ENCODE results near the gene RNU6-8.

Gene RNU6-8

DNA sequence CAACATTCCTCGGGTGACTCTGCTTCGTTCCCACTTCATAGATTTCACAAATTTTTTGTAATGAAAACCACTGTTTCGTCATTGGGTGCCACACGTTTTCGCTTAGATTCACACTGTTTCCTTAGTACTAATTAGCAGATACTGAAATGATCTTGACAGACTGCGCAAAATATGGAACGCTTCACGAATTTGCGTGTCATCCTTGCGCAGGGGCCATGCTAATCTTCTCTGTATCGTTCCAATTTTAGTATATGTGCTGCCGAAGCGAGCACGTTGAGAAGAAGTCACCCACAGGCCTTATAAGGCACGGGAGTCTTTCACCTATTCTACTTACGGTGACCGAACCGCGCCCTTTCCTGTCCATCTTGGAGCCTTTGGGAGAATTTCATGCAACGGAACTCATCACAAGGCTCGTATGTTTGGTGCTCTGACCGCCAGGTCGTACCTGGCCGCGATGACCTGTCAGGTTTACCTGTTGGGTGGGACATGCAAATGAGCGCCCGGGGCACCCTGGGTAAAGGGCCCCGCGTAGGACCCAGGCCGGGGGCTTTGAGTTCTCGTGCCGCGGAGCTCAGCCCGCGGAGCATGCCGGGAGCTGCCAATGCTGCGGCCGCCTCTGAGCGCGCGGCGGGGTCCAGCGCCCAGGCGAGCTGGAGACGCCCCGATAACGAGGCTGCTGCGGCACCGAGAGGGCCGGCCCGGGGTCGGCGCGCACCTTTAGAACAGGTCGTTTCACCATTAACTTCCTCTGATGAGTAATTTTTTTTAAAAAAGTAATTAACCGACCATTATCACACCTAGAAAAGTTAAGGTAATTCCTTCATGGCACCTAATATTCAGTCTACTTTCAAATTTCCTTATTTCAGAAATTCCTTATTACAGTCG, at the start of gene RNU6-8:
Gene RNU6-8, minus strand, starts transcription at position 272 of the 885 bp plus-strand sequence.
- peak within 1 kb of the TSS in 10 of 11 experiments; percentile 71 to 97 (median 93); a peak in 20 of 22 replicates for H3K27ac ChIP-seq
- no peaks in the 10 kb centered on the region for H4K20me1 ChIP-seq
- peak within 1 kb of the TSS; percentile 49 to 81 (median 76) for H3K4me3 ChIP-seq

DNA sequence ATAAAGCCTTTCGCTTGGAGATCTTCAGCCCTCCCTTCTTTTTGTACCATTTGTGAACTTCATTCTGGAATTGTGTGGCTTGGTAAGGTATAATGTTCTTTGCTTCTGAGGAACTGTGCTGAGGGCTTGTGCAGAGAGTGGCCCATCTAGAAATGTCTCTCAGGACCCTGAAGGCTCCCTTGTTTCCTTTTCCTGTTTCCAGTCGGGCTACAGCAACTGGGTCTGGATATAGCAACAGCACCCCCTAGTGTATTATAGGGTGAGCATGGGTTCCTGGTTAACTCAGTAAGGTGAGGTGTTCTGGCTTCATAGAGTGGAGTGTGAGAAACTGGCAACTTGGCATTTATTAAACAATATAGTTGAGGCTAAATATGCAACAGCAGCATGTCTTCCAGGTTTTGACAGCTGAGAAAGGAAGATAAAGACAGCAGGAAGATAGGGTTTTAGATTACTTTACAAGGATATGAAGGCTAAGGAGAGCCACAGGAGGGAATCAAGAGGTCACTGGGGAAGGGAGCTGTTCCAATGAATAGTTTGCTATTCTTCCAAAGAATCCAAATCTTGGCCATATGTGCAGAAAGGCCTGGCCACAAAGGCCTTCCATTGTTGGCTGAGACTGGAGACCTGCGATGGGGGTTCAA, 49.1 kb upstream of the RNU6-8 start:
- TF ChIP-seq Cebpa-rat (IDR thresholded peaks at IDR 0.05): no peak
- Histone ChIP-seq H3K27ac (no peak overlapping the region), H3K9ac (no peak overlapping the region), H3K4me1 (peaks cover 0 to 5% (median 1%) of the 10 kb centered on the region in 10 experiments; a peak in 4 of 20 replicates), H3K27me3 (no peaks in the 10 kb centered on the region), H4K20me1 (no peaks in the 10 kb centered on the region), H3K4me2 (peak overlapping the region in 3 of 11 experiments; percentile 4 to 18 (median 15); a peak in 1 of 22 replicates), H3K9me3 (replicated peaks in 1 of 11) (no peaks in the 10 kb centered on the region), H3K4me3 (no peak overlapping the region), H3K36me3 (no peaks in the 10 kb centered on the region)

More for the DNA sequence above, at the start of gene RNU6-8:
- no peak for TF ChIP-seq Cebpa-rat (IDR thresholded peaks at IDR 0.05)
- Histone ChIP-seq H3K4me1 (peaks cover 27 to 62% (median 40%) of the 10 kb centered on the region in 10 experiments), H3K4me2 (peak within 1 kb of the TSS; percentile 87 to 99 (median 93)), H3K9me3 (replicated peaks in 1 of 11) (no peaks in the 10 kb centered on the region), H3K27me3 (peaks cover 0 to 26% (median 4%) of the 10 kb centered on the region in 11 experiments; a peak in 9 of 22 replicates), H3K36me3 (no peaks in the 10 kb centered on the region), H3K9ac (peak within 1 kb of the TSS; percentile 43 to 96 (median 92); a peak in 21 of 22 replicates)

DNA sequence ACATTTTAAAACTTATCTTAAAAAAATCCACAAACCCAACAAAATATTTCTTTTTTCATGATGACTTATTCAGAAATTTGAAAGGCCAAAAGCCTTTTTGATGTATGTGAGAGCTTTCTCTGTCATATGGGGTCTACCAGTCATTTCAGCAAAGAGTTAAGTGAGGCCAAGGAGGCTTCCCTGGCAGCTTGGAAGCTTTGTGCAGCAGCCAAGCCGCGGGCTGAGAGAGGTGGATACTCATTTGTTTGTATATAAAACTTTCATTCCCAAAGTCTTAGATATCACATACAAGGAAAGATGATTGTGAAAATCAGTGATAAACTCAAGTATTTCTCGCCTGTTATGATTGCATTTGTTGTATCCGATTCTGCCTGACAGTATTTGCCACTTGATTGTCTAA, 48.5 kb upstream of the RNU6-8 start:
- Histone ChIP-seq H3K4me3 (no peak overlapping the region), H3K27ac (no peak overlapping the region), H3K4me1 (peaks cover 0 to 5% (median 1%) of the 10 kb centered on the region in 10 experiments; a peak in 4 of 20 replicates), H3K9ac (no peak overlapping the region), H3K27me3 (no peaks in the 10 kb centered on the region), H3K9me3 (replicated peaks in 1 of 11) (no peaks in the 10 kb centered on the region), H3K4me2 (0 out of 22 replicates have a peak overlapping the region, but pooled peaks of 2 of the 11 experiments have one; percentile 4 to 15), H3K36me3 (no peaks in the 10 kb centered on the region), H4K20me1 (no peaks in the 10 kb centered on the region)
- TF ChIP-seq Cebpa-rat (IDR thresholded peaks at IDR 0.05): no peak

DNA sequence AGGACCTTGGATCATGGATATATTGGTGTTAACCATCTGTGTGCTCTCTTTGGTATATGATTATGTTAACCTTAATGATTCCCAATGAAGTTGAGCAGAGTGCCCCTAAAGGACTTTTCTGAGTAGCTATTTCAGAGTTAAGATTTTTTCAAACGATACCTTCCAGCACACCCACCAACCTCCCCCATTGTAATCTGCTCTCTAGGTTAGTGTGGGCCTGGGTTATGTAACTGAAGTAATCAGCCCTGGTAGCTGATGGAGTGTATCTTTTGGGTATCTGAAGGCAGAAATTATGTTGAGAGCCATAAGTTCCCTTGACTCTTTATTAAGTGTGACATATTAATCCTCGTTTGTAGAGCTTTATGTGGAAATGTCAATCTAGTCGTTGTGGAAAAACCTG, 47.6 kb upstream of the RNU6-8 start:
- Histone ChIP-seq H3K4me3 (no peak overlapping the region), H3K9ac (no peak overlapping the region), H3K9me3 (replicated peaks in 1 of 11) (no peaks in the 10 kb centered on the region), H3K36me3 (no peaks in the 10 kb centered on the region), H3K4me2 (no peak overlapping the region), H3K27me3 (no peaks in the 10 kb centered on the region), H3K4me1 (peaks cover 0 to 10% (median 1%) of the 10 kb centered on the region in 10 experiments; a peak in 4 of 20 replicates), H4K20me1 (no peaks in the 10 kb centered on the region), H3K27ac (no peak overlapping the region)
- no peak for TF ChIP-seq Cebpa-rat (IDR thresholded peaks at IDR 0.05)

DNA sequence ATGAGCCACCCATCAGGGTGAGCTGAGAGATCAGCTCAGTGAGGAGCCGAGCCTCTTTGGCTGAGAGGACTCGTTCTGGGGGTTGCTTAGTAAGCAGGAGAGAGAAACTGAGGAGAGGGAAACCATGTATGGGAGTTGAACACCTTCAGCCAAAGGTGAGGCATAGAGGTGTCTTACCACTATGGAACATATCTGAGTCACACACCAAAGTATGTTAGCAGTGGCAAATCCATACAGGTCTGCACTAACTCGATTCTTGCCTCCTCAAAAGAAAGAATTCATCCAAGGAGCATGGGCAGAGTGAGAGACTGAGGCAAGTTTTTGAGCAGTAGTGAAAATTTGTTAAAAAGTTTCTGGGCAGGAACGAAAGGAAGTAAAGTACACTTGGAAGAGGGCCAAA, 46.7 kb upstream of the RNU6-8 start:
- Histone ChIP-seq H3K27me3 (no peaks in the 10 kb centered on the region), H4K20me1 (no peaks in the 10 kb centered on the region), H3K4me3 (no peak overlapping the region), H3K9me3 (replicated peaks in 1 of 11) (no peaks in the 10 kb centered on the region), H3K4me2 (no peak overlapping the region), H3K9ac (no peak overlapping the region), H3K27ac (no peak overlapping the region), H3K36me3 (no peaks in the 10 kb centered on the region), H3K4me1 (peaks cover 0 to 10% (median 1%) of the 10 kb centered on the region in 10 experiments; a peak in 4 of 20 replicates)
- no peak for TF ChIP-seq Cebpa-rat (IDR thresholded peaks at IDR 0.05)

DNA sequence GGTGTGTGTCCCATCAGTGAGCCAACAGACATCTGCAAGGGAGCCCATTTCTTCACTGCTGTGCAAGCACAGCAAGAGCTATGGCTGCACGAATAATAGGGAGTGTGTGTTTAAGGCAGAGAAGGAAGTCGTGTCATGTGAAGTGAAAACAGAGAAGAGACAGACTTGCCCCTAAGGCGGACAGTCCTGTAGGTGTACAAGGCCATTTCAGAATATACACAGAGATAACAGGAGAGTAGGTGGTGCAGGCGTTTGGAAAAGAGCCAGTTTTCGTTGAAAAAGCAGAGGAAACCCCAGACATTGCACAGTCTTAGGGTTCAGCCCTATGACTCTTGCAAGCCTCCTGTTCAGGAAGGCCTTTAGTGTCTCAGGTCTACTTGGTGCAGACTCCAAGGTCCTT, 46.3 kb upstream of the RNU6-8 start:
- H3K4me1 ChIP-seq: peaks cover 0 to 10% (median 1%) of the 10 kb centered on the region in 10 experiments; a peak in 4 of 20 replicates
- no peaks in the 10 kb centered on the region for H4K20me1 ChIP-seq
- H3K9ac ChIP-seq: no peak overlapping the region
- no peak overlapping the region for H3K4me3 ChIP-seq
- H3K36me3 ChIP-seq: no peaks in the 10 kb centered on the region
- no peaks in the 10 kb centered on the region for H3K9me3 ChIP-seq (replicated peaks in 1 of 11)
- H3K27ac ChIP-seq: no peak overlapping the region
- H3K4me2 ChIP-seq: no peak overlapping the region
- no peak for TF ChIP-seq Cebpa-rat (IDR thresholded peaks at IDR 0.05)
- H3K27me3 ChIP-seq: no peaks in the 10 kb centered on the region

DNA sequence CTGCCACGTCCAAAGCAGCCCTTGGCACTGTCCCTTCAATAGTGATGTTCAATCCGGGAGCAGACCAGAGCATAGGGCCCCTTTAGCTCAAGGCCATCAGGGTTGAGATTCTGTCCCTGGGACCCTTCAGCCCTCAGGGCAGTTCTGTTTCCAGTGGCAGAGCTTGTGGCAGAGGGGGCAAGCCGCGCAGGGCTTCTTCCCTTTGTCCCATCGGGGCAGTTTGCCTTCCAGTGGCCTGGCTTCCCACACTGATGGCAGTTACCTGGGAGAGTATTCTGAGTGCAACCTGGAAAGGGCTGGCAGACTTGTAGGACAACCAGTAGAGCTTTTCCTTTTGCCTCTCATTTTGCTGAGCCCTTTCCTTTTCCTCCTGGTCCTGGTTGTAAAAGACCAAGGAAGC, 43.7 kb upstream of the RNU6-8 start:
- no peak overlapping the region for H3K9ac ChIP-seq
- H3K4me1 ChIP-seq: peaks cover 0 to 10% (median under 1%) of the 10 kb centered on the region in 10 experiments; a peak in 4 of 20 replicates

DNA sequence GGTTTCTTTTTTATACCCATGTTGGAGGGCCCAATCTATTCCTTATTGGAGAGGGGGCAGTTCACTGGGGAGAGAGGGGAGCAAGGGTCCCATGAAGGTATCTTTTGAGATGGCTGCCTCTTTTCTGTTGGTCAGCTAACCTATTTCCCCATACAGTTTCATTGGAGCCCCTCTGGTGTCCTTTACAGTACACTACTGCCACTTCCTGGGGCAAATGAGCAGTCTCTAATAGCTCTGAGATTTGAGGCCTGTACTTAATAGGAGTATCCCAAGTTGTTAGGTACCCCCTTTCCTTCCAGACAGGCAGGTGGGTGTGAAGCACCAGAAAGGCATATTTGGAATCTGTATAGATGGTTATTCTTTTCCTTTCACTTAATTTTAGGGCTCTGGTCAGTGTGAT, 41.3 kb upstream of the RNU6-8 start:
- Histone ChIP-seq H3K27ac (no peak overlapping the region), H3K9me3 (replicated peaks in 1 of 11) (peaks cover 0 to 16% (median 11%) of the 10 kb centered on the region in 11 experiments; a peak in 19 of 22 replicates), H4K20me1 (no peaks in the 10 kb centered on the region), H3K4me2 (no peak overlapping the region), H3K4me1 (peaks cover 0 to 9% (median 0%) of the 10 kb centered on the region in 10 experiments; a peak in 1 of 20 replicates), H3K9ac (no peak overlapping the region), H3K36me3 (no peaks in the 10 kb centered on the region), H3K27me3 (no peaks in the 10 kb centered on the region), H3K4me3 (no peak overlapping the region)
- TF ChIP-seq Cebpa-rat (IDR thresholded peaks at IDR 0.05): no peak

More for the DNA sequence above, 43.7 kb upstream of the RNU6-8 start:
- TF ChIP-seq Cebpa-rat (IDR thresholded peaks at IDR 0.05): no peak
- no peaks in the 10 kb centered on the region for H3K9me3 ChIP-seq (replicated peaks in 1 of 11)
- H4K20me1 ChIP-seq: no peaks in the 10 kb centered on the region
- no peaks in the 10 kb centered on the region for H3K36me3 ChIP-seq
- no peak overlapping the region for H3K27ac ChIP-seq
- H3K27me3 ChIP-seq: no peaks in the 10 kb centered on the region
- H3K4me3 ChIP-seq: no peak overlapping the region
- no peak overlapping the region for H3K4me2 ChIP-seq

DNA sequence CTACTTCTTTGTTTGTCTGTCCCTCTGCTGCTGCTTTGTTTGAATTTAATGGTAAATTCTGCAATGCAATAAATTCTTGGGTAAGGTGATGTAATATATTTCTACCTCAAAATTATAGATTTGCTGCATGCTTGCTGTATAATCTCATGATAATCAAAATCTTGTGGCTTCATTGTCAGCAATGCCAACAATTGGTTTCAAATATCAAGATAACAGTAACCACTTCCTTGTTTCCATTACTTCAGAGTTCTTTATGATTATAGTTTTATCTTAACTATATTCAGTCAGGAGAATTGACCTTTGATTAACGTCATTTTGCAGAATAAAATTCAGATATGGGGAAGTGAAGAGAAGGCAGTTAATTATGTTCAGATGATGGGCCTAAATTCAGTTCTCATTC, 30.2 kb upstream of the RNU6-8 start:
- H3K27me3 ChIP-seq: no peaks in the 10 kb centered on the region
- no peaks in the 10 kb centered on the region for H3K36me3 ChIP-seq
- TF ChIP-seq Cebpa-rat (IDR thresholded peaks at IDR 0.05): no peak
- H3K4me3 ChIP-seq: no peak overlapping the region
- H3K9ac ChIP-seq: no peak overlapping the region
- H3K9me3 ChIP-seq (replicated peaks in 1 of 11): peaks cover 0 to 4% (median 0%) of the 10 kb centered on the region in 11 experiments; a peak in 1 of 22 replicates
- H4K20me1 ChIP-seq: no peaks in the 10 kb centered on the region
- H3K4me1 ChIP-seq: no peaks in the 10 kb centered on the region
- no peak overlapping the region for H3K27ac ChIP-seq
- no peak overlapping the region for H3K4me2 ChIP-seq

Data from BLaER1 treated with 17β-estradiol and CSF1 and Interleukin-3, amounts not matched to agents 10 nM and 100 nM (cell line).